HG03139 (cell line): ENCODE results near the gene RETSAT.
"Not testable (repeated sequence)": the region's sequence is repeated elsewhere in the genome, so short reads cannot be mapped to it uniquely, and the experiment has no call there.

Experiments
- ATAC-seq: cut with Tn5 transposase; IDR thresholded peaks from one replicate; pipeline ENCODE4 v1.9.1; 2021; ENCODE audit not compliant: unreplicated experiment

RETSAT gene

DNA sequence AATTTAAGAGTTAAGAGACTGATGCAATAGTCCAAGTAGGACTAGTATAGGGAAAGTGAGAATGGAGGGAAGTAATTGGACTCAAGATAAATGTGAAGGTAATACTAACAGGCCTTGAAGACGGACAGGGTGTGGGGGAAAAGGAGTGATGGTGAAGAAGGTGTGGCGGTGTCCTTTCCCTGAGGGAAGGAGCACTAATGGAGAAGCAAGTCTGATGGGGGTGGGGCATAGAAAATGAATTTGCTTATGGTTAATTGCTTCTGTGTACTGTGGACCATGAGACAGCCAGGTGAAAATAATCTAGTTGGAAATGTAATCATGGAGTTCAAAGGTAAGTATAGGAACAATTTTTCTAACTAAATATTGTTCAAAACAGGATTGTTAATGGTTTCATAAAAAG, 19.4 kb downstream of the RETSAT start:
- ATAC-seq: no peak

DNA sequence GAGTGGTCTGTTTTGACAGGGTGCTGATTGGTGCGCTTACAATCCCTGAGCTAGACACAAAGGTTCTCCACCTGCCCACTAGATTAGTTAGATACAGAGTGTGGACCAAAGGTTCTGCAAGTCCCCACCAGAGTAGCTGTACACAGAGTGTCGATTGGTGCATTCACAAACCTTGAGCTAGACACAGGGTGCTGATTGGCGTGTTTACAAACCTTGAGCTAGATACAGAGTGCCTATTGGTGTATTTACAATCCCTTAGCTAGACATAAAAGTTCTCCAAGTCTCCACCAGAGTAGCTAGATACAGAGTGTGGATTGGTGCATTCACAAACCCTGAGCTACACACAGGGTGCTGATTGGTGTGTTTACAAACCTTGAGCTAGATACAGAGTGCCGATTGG, 20.5 kb downstream of the RETSAT start:
- ATAC-seq: not testable (repeated sequence)

DNA sequence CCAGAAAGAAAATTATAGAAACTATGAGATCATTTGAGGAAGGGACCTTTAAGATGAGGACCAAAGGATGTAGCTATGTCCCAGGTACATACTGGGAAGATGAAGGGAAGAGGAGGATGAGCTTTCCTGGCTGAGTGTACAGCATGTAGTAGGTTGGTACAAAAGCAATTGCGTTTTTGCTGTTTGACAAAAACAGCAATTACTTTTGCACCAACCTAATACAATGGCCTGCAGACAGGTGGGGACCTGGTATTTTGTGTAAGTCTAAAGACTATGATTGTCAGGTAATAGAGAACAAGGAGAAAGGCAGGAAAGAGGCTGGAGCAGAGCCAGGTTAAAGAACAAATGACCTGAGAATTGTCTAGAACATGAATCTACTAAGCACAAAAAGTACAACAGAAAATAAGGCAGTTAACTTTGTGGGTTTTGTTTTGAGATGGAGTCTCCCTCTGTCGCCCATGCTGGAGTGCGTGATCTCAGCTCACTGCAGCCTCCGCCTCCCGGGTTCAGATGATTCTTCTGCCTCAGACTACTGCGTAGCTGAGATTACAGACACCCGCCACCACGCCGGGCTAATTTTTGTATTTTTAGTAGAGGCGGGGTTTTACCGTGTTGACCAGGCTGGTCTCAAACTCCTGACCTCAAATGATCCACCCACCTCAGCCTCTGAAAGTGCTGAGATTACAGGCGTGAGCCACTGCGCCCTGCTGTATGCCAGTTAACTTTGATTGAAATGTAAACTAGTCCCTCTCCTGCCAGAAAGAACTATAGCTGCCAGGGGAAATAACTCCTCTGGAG, 23.3 kb downstream of the RETSAT start:
- ATAC-seq: no peak

DNA sequence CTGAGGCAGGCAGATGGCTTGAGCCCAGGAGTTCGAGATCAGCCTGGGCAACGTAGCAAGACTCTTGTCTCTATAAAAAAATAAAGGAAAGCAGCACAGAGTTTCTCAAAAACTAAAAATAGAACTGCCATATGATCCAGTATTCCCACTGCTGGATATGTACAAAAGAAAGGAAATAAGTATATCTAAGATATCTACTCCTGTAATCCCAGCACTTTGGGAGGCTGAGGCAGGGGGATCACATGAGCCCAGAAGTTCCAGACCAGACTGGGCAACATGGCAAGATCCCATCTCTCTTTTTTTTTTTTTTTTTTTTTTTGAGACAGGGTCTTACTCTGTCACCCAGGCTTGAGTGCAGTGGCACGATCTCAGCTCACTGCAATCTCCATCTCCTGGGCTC, 24.6 kb downstream of the RETSAT start:
- not testable (repeated sequence) for ATAC-seq

DNA sequence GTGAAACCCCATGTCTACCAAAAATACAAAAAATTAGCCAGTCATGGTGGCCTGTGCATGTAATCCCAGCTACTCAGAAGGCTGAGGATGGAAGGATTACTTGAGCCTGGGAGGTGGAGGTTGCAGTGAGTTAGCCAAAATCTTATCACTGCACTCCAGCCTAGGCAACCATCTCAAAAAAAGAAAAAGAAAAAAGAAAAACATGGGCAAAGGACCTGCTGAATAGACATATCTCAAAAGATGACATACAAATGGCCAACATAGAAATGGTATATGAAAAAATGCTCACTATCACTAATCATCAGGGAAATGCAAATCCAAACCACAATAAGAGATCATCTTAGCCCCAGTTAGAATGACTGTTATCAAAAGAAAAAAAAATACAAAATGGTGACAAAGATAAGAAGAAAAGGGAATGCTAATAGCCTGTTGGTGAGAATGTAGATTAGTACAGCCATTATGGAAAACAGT, 25.1 kb downstream of the RETSAT start:
- no peak for ATAC-seq

DNA sequence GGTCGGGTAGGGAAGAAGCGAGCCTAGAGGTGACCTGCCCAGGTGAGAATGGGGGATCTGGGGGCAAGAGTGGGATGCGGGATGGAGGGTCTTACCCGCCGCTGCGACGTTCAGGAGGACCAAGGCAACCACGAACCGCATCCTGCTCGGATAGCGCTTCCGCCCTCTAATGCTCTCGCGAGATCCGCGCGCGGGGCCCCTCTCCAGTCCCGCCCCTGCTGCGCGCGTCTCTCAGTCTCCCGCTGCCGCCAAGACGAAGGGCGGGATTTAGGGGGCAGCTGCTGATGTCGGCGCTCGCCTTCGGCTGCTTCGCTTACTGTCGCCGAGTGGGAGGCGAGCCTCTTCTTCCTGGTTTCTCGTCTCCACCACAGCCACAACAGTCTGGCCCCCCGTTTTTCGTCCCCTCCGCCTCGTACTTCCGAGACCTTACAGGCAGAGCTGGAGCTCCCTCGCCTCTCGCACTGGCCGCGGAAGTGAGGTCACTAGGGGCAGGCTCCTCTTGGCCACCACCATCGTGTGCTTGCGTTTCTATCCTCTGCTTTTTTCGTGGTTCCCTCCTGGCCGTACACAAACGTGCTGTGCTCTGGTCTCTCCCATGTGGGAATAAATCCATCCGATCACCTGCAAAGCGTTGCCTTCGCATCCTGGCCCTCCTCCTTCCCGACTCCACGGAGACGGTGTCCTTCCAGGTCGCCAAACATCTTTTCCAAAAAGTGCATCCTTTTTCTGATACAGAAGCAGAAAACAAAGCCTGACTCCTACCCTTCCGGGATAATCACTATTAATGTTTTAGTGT, 26.3 kb downstream of the RETSAT start, which contains the start of gene TGOLN2:
Gene TGOLN2, minus strand, starts transcription at position 168 of the 796 bp plus-strand sequence. Its CDS starts 27 bp downstream, at position 141.
- peak; percentile 85 for ATAC-seq

DNA sequence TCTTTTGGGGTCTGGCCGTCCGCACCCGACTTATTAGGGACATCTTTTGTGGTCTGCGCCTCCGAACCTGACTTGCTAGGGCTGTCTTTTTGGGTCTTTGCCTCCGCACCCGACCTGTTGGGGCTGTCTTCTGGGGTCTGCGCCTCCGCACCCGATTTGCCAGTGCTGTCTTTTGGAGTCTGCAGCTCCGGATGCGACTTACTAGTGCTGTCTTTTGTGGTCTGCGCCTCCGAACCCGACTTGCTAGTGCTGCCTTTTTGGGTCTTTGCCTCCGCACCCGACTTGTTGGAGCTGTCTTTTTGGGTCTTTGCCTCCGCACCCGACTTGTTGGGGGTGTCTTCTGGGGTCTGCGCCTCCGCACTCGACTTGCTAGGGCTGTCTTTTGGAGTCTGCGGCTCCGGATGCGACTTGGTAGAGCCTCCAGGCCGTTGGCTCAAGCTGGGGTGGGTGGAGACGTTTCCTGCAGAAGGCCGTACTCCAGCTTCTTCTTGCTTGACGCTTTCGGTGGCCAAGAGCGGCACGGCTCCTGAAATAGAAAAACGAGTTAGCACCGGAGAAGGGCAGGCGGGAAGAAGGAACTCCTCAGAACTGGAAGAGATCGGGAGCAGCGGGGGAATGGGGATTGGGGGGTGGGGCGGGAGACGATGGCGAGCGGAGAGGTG, 27.0 kb downstream of the RETSAT start:
- ATAC-seq: no peak

DNA sequence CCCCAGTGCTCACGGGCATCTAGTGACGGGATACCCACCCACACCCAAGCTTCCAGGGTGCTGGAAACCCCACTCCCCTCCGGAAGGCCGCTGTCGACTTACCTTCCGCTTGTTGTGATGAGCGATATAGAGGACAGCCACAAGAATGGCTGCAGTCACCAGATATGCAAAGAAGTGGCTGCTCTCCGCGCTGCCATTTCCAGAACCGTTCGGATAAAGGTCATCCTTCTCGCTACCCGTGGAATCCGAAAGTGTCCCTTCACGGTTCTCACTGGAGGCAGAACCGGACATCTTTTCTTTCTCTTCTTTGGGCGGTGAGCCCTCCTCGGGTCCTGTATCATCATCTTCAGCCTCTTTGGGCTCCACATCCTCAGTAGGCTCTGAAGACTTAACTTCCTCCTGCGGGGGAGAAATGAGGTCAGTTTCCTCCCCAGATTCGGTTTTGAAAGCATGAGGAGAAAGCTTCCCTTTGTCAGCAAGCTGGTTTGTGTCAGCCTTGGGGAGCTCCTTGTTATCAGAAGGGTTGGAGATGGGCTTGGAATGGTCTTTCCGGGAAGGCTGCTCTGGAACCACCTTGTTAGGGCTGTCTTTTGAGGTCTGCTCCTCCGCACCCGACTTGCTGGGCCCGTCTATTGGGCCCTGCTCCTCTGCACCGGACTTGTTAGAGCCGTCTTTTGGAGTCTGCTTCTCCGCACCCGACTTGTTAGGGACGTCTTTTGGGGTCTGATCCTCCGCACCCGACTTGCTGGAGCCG, 27.7 kb downstream of the RETSAT start:
- ATAC-seq: no peak

DNA sequence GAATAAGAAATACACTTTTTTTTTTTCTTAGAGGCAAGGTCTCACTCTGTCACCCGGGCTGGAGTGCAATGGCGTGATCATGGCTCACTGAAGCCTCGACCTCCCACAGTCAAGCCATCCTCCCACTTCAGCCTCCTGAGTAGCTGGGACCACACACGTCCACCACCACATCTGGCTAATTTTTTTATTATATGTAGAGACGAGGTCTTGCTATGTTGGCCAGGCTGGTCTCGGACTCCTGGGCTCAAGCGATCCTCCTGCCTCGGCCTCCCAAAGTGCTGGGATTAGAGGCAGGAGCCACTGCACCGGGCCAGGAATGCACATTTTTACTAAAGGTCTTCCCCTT, 28.9 kb downstream of the RETSAT start:
- ATAC-seq: no peak

DNA sequence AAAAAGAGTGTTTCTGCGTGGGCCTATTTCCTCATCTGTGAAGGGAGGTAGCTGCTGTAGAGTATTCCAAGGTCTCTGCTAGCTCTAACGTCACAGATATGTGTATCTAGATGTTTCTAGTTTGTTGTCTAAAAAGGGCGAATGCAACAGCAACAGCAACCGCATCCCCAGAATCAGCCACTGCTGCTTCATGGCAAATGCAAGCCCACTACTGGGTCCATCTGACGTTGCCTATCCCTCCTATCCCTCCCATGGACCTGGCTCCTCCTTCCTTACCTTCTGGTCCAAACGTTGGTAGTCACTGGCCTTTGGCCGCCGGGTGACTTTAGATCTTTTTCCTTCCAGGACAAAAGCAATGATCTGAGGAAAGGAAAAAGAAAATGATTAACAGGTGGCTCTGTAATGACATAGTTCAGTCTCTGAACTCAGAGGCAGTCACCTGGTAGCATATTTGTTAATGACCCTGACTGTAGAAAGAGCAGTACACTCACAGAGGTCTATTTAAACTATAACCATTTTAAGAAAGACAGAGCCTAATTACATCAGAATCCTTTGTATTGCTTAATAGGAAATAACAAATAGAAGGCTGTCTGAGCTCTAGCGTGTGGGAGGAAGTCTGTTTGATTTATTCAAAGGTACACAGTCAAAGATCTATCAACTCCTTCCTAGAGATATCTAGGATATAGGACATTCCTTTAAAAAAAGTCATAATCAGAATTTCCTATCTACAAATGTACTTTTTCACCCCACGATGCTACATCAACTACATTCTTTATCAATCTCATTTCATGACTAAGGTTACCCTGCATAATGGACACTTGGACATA, 29.5 kb downstream of the RETSAT start:
- no peak for ATAC-seq

DNA sequence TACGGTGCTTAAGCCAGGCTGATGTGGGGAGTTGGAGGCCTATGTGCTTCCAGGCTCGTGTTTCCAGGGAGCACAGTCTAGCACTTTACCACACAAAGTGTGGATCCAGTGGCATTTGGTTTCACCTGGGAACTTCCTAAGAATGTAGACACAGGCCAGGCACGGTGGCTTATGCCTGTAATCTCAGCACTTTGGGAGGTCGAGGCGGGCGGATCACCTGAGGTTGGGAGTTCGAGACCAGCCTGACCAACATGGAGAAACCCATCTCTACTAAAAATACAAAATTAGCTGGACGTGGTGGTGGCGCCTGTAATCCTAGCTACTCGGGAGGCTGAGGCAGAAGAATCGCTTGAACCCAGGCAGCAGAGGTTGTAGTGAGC, 30.4 kb downstream of the RETSAT start:
- not testable (repeated sequence) for ATAC-seq

DNA sequence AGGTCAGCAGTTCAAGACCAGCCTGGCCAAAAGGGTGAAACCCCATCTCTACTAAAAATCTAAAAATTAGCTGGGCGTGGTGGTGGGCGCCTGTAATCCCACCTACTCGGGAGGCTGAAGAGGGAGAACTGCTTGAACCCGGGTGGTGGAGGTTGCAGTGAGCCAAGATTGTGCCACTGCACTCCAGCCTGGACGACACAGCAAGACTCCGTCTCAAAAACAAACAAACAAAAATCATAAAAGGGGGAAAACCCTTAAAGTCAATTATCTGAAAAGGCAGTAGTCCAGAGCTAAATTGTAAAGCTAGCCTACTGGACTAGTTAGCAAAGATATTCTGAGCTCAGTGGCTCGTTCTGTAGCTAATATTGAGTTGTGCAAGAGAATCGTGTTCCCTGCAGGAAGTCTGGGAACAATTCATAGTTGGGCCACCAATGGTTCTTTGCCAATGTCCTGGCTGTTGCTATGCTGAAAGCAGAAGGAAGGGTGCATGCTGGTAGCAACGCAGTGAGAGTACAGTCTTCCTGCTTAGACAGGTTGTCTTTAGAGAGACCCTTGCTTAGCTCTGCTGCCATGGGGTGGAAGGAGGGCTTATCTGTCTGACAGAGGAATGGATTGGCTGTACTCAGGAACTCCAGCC, 30.9 kb downstream of the RETSAT start:
- ATAC-seq: no peak

DNA sequence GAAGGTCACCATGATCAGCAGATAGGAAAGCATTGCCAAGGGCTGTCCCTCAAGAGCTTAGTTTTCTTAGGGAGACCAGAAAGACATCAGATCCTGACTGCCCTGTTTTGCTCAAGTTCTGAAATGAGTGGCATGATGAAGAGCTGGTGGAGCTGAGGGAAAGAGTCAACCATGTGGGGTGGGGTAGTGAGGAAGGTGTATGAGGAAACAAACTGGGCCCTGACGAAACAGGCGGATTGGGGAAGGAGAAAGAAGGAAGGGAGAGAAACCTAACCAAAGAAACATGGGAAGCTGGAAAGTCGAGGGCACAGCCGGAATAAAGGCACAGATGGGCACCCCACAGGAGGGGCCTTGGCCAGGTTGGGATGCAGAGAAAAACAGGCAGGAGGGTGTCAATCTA, 34.5 kb downstream of the RETSAT start:
- no peak for ATAC-seq

DNA sequence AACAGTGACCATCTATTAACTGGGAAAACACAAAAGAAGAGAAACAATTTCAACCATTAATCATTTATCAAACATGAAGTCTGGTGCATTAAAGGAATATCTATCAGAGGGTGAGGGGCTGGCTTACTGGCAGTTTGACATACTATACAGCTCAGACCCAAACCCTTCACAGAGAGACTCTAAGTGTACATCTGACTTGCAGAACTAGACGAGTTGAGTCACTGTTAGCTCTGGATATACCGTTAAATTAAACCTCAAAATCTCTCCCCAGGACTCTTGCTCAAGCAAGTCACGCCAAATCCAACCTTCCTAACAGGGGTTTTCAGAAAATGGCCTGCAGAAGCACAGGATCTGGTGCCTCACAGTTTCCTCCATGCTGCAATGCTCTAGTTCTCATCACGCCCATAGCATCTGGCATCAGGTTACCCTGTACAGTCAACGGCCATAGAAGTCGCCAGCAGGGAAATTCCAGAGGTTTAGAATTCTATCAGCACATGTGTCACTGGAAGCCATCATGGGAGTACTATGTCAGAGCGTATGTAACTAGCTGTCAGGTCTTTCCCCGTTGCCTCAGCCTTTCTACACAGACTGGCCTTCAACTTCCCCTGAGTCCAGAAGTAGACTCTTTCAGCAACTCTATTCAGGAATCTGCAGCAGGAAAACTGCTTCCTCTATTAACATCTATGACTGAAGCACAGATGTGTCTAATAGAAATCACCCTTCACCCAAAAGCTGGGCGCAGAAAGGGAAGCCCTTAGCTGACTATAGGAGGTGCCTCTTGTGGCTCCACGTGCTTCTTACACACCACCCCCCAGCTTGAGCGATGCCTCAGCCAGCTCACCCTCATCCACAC, 35.9 kb downstream of the RETSAT start:
- no peak for ATAC-seq

DNA sequence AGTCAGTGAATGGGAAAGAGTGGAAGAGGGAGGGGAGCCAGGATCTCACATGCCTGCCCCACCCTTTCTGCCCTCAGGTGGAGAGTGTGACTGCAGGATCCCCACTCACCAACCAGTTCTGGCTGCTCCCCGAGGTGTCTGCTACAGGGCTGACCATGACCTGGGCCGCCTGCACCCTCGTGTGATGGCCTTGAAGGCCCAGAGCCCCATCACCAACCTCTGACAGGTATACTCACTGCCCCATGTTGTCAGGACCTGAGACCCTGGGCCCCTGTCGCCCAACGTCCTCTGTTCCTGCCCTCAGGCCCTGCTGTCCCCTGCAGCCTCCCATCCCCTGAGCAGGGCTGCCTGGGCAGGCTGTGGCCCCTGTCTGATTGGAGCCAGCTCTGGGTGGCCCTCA, 38.4 kb downstream of the RETSAT start:
- ATAC-seq: not testable (repeated sequence)

DNA sequence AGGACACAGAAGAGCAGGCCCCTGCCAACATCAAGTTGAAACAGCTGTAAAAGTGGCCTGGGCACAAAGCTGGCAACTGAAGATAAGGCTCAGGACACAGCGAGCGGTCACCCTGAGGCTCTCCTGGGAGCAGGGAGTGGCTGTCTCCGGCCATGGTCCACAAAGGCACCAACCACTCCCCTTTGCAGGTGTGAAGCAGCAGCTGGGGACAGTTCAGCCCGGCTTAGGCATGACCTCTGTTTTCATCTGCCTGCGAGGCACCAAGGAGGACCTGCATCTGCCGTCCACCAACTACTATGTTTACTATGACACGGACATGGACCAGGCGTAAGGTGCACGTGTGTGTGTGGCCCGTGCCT, 39.5 kb downstream of the RETSAT start:
- no peak for ATAC-seq

DNA sequence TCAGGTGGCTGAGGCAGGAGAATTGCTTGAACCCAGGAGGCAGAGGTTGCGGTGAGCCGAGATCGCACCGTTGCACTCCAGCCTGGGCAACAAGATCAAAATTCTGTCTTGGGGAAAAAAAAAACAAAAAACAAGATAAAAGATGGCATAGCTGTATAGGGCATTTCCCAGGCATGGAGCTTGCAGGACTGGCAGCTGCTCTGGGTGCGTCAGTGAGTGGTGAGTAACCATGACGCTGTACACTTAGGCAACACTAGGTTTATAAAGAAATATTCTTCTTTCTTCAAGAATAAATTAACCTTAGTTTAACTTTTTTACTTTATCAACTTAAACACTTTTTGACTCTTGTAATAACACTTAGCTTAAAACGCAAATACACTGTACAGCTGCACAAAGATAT, 41.9 kb downstream of the RETSAT start:
- ATAC-seq: no peak

DNA sequence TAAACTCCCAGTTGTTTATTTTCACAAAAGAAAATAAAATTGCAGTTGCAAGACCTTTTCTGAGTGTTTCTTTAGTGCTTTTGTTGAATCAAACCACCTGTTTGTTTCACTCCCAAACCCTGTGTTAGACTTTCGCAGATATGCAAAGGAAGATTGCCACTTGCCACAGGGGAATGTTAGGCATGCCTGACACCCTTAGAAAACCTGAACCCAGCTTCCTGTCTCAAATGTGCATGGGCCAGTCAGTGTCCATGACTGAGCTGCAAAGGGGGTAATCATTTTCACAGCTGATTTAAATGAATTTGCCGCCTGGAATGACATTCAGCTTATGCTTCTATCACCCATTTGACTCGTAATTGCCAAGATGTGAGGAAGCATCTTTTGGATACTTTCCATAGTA, 44.0 kb downstream of the RETSAT start:
- ATAC-seq: no peak
